Measurements from ENCODE around the gene CFDP1. TPM values are rescaled to one million over a fixed set of nuclear protein-coding genes. Genes with fewer than 3 reads are reported as not detected.

CFDP1 gene
- total RNA-seq, 1 donor from 2014 or later: 59.7 TPM

- Histone ChIP-seq H3K4me3 (ENCODE audit: low read depth, low read length) (no peak overlapping the region), H3K36me3 (ENCODE audit: control insufficient read depth, insufficient read depth, low read length) (no peaks in the 10 kb centered on the region), H3K27me3 (ENCODE audit: control insufficient read depth, insufficient read depth, low read length) (no peaks in the 10 kb centered on the region)
- TF ChIP-seq CTCF (IDR thresholded peaks at IDR 0.05; ENCODE audit: insufficient read depth, low read length, poor library complexity, severe bottlenecking): no peak
- DNase-seq (ENCODE audit: low read depth): no peak
These were observed 44.6 kb upstream of the CFDP1 start for GRCh38 chr16:75477680-75478473.

GRCh38 chr16:75476817-75477216, 43.5 kb upstream of the CFDP1 start:
- H3K4me3 ChIP-seq (ENCODE audit: low read depth, low read length): no peak overlapping the region
- TF ChIP-seq CTCF (IDR thresholded peaks at IDR 0.05; ENCODE audit: insufficient read depth, low read length, poor library complexity, severe bottlenecking): no peak
- peak; percentile 69 for DNase-seq (ENCODE audit: low read depth)
- H3K27me3 ChIP-seq (ENCODE audit: control insufficient read depth, insufficient read depth, low read length): no peaks in the 10 kb centered on the region
- H3K36me3 ChIP-seq (ENCODE audit: control insufficient read depth, insufficient read depth, low read length): no peaks in the 10 kb centered on the region

GRCh38 chr16:75475420-75475847, 42.1 kb upstream of the CFDP1 start:
- no peak overlapping the region for H3K4me3 ChIP-seq (ENCODE audit: low read depth, low read length)
- H3K36me3 ChIP-seq (ENCODE audit: control insufficient read depth, insufficient read depth, low read length): no peaks in the 10 kb centered on the region
- no peaks in the 10 kb centered on the region for H3K27me3 ChIP-seq (ENCODE audit: control insufficient read depth, insufficient read depth, low read length)
- no peak for TF ChIP-seq CTCF (IDR thresholded peaks at IDR 0.05; ENCODE audit: insufficient read depth, low read length, poor library complexity, severe bottlenecking)
- no peak for DNase-seq (ENCODE audit: low read depth)

- no peaks in the 10 kb centered on the region for H3K27me3 ChIP-seq (ENCODE audit: control insufficient read depth, insufficient read depth, low read length)
- no peak overlapping the region for H3K4me3 ChIP-seq (ENCODE audit: low read depth, low read length)
- TF ChIP-seq CTCF (IDR thresholded peaks at IDR 0.05; ENCODE audit: insufficient read depth, low read length, poor library complexity, severe bottlenecking): no peak
- H3K36me3 ChIP-seq (ENCODE audit: control insufficient read depth, insufficient read depth, low read length): no peaks in the 10 kb centered on the region
- DNase-seq (ENCODE audit: low read depth): no peak
These were observed 39.9 kb upstream of the CFDP1 start for GRCh38 chr16:75472908-75473877.

GRCh38 chr16:75471723-75472633, 38.7 kb upstream of the CFDP1 start:
- no peak overlapping the region for H3K4me3 ChIP-seq (ENCODE audit: low read depth, low read length)
- no peaks in the 10 kb centered on the region for H3K27me3 ChIP-seq (ENCODE audit: control insufficient read depth, insufficient read depth, low read length)
- no peak for DNase-seq (ENCODE audit: low read depth)
- TF ChIP-seq CTCF (IDR thresholded peaks at IDR 0.05; ENCODE audit: insufficient read depth, low read length, poor library complexity, severe bottlenecking): peak; percentile 80
- H3K36me3 ChIP-seq (ENCODE audit: control insufficient read depth, insufficient read depth, low read length): no peaks in the 10 kb centered on the region

All from kidney epithelial cell (primary cell).